Fibroblast of the aortic adventitia (primary cell): Measurements from ENCODE around the gene GABRE. TPM values are rescaled to one million over a fixed set of nuclear protein-coding genes. Genes with fewer than 3 reads are reported as not detected.

ENCODE experiments used
- DNase-seq: peaks from one replicate; pipeline ENCODE4 v3.0.0-alpha.2; 2010; ENCODE audit warnings: low read depth
- H3K4me3 ChIP-seq: 2 replicates; pipeline ENCODE4 v1.5.1; 2011; ENCODE audit warnings: low read depth, mild to moderate bottlenecking, control low read depth, low read length, moderate library complexity
- total RNA-seq: library from RNA; depleted of rRNA; stranded (reverse); fragments of >200 nt; gene quantifications from 2 replicates; pipeline ENCODE4 v1.2.3, GENCODE V29; 2012; ENCODE audit warnings: low replicate concordance
- TF ChIP-seq, protein P1 (sequence below): IDR thresholded peaks from 2 replicates; pipeline ENCODE4 v1.5.1; 2011; ENCODE audit warnings: mild to moderate bottlenecking, low read length, control low read depth, inconsistent platforms; ENCODE audit not compliant: insufficient read depth

GABRE gene
- total RNA-seq, 1 donor: 33.2 TPM

DNA sequence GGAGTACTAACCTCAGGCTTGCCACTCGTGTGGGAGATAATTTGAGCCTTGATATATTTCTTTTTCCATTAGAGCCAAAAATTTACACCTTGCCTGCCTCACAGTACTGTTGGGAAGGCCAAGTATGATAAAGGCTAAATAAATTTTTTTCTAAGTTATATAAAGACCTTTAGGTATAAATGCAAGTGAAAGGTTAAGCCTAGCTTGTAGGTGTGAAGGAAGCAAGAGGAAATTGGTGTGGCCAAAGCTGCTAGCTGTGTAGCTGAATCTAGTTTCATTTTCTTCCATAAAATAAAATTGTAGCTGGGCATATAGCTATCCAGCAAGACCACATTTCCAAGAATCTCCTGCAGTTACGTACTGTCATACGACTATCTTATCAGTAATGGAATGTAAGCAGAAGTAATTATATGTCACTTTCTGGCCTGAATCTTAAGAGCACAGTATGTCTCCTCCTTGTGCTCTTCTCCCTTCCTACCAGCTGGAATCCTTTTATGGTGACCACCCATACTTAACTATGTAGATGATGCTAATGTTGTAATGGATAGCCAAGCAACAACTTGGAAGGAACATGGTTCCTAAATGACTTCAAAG is 14.3 kb upstream of the GABRE start:
- H3K4me3 ChIP-seq: no peak overlapping the region
- TF ChIP-seq, protein P1, sequence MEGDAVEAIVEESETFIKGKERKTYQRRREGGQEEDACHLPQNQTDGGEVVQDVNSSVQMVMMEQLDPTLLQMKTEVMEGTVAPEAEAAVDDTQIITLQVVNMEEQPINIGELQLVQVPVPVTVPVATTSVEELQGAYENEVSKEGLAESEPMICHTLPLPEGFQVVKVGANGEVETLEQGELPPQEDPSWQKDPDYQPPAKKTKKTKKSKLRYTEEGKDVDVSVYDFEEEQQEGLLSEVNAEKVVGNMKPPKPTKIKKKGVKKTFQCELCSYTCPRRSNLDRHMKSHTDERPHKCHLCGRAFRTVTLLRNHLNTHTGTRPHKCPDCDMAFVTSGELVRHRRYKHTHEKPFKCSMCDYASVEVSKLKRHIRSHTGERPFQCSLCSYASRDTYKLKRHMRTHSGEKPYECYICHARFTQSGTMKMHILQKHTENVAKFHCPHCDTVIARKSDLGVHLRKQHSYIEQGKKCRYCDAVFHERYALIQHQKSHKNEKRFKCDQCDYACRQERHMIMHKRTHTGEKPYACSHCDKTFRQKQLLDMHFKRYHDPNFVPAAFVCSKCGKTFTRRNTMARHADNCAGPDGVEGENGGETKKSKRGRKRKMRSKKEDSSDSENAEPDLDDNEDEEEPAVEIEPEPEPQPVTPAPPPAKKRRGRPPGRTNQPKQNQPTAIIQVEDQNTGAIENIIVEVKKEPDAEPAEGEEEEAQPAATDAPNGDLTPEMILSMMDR: no peak
- peak; percentile 13 for DNase-seq

DNA sequence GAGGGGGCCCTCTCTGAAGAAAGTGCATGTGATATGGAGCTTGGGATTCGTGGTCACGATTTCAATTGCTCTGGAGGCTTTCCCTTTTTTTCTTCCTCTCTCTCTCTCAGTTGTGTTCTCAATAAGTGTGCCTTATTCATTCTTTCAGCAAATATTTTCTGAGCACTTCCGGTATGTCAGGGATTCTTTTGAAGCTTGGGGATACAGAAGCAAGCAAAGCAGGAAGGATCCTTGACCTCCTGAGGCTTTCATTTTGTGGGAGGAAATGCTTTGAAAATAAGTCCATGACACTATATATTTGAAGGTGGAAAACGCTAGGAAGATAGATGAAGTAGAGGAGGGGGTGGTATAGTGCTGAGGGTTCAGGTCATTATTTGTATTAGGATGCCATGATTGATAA is 12.6 kb upstream of the GABRE start:
- H3K4me3 ChIP-seq: no peak overlapping the region
- no peak for DNase-seq
- TF ChIP-seq, protein P1: no peak

DNA sequence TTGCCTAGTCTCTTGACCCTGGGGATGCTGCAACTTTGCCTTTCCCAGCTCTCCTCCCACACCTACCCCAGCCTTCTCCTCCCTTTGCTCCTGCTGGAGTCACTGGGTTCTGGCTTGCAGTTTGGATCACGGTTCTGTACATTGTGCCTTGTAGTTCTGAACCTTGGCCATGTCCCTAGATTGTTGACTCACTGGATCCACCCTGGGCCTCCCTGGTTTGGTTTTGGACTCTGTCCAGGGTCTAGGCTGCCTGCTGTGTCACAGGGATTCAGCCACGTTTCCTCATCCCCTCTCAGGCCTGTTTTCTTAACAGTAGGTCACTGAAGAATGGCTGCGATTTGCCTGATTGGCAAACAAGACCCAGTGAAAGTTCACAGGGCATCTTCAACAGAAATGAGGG is 11.5 kb upstream of the GABRE start:
- TF ChIP-seq, protein P1: no peak
- peak; percentile 69 for DNase-seq

DNA sequence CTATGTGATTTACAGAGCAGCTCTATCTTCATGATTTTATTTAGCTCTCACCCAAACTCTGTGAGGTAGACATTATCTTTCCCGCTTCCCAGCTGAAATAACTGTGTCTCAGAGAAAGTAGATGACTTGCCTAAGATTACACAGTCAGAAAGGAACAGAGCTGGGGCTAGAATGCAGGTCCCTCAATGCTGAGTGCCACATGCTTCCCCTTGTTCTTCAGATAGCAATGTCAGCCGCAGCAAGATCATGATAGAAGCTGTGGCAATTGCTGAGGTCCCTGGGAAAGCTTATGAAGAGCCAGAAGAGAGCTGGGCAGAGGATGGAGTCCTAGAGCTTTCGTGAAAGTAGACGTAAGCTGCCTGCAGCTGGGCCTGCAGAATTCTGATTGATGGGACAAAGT is 11.1 kb upstream of the GABRE start:
- no peak for DNase-seq
- H3K4me3 ChIP-seq: no peak overlapping the region
- TF ChIP-seq, protein P1: no peak

More for the DNA sequence above, 11.5 kb upstream of the GABRE start:
- no peak overlapping the region for H3K4me3 ChIP-seq

DNA sequence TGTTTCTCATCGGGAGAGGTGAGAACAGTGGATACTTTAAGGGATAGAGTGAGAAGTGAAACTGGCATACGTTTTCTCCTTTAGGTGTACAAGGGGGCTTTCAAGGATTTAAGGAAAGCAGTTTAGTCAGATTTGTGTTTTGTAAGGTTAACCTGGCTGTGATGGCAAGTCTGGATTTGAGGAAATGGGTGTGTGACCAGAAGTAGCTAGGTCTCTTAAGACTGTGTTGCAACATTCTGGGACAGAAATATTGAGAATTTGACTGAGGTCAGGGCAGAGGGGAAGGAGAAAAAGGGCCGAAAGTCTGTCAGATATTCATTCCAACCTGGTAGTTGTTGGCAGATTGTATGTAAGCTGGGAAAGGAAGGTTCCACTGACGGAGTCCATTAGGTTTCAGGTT is 10.4 kb upstream of the GABRE start:
- TF ChIP-seq, protein P1: no peak
- peak; percentile 13 for DNase-seq
- H3K4me3 ChIP-seq: no peak overlapping the region

DNA sequence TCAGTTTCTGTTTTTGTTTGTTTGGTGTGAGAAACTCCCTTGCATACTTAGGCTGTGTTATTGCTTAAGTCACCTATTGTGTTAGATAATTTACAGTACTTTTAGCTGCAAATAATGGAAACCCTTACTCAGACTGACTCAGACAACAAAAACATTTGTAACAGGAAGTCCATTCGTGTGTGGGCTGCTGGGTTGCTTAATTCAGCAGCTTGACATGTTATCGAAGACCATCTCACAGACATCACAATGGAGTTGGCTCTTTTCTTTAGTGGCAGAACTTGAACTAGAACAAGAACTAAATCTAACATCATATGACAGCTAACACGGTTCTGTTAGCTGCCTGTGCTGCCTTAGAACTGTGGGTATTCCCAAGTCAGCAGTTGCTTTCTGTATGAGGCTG is 9.9 kb upstream of the GABRE start:
- TF ChIP-seq, protein P1: no peak
- DNase-seq: peak; percentile 92
- no peak overlapping the region for H3K4me3 ChIP-seq

DNA sequence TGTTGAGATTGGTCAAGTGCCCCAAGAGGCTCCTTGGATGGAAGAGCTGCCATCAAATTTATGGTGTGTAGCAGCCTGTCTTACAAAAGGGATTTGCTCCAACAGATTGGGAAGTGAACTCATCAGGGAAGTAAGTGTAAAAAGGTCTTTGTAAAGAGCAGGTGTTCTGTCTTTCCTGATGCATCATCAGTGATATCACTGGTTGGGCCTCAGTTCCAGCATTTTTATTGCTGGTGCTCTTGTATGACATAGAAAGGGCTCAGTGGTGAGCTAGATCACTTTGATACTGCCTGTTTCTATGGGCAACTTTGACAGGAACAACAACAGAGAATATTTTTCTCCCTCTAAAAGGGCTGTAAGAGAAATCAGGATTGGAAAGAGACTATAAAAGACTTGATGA is 8.7 kb upstream of the GABRE start:
- H3K4me3 ChIP-seq: no peak overlapping the region
- DNase-seq: no peak
- TF ChIP-seq, protein P1: no peak
